Mesenchymal stem cell (in vitro differentiated cells and primary cell): Measurements from ENCODE around the gene HEG1.

Source experiments
- DNase-seq: peaks from one replicate; pipeline ENCODE4 v3.0.0-alpha.2; 2013
- H2AFZ ChIP-seq: one replicate; pipeline ENCODE4 v1.6.1; 2013; ENCODE audit warnings: low read depth, mild to moderate bottlenecking, control low read depth, inconsistent platforms, low read length, moderate library complexity
- H2AK5ac ChIP-seq: 2 replicates; pipeline ENCODE4 v1.6.1; 2013; ENCODE audit warnings: low read length, moderate library complexity, mild to moderate bottlenecking, inconsistent platforms; ENCODE audit not compliant: severe bottlenecking
- H2BK120ac ChIP-seq: one replicate; pipeline ENCODE4 v1.6.1; 2013; ENCODE audit warnings: low read depth, mild to moderate bottlenecking, inconsistent platforms, low read length, moderate library complexity
- H2BK12ac ChIP-seq, 2 experiments: one replicate each; pipeline ENCODE4 v1.6.1; 2013; ENCODE audit warnings: inconsistent platforms in 2 of 2, low read length in 2 of 2, mild to moderate bottlenecking in 2 of 2, moderate library complexity in 2 of 2, control low read depth in 1 of 2
- H2BK15ac ChIP-seq: one replicate; pipeline ENCODE4 v1.6.1; 2013; ENCODE audit warnings: mild to moderate bottlenecking, low read depth, inconsistent platforms; ENCODE audit not compliant: poor library complexity, severe bottlenecking
- H2BK5ac ChIP-seq: 2 replicates; pipeline ENCODE4 v1.6.1; 2013; ENCODE audit warnings: low read depth, mild to moderate bottlenecking, low read length, control low read depth, inconsistent platforms; ENCODE audit not compliant: poor library complexity, severe bottlenecking
- H3K14ac ChIP-seq, 2 experiments: one replicate each; pipeline ENCODE4 v1.6.1; 2013; ENCODE audit warnings: inconsistent platforms in 2 of 2, low read length in 2 of 2, control low read depth in 1 of 2, mild to moderate bottlenecking in 1 of 2, moderate library complexity in 1 of 2
- H3K18ac ChIP-seq, 2 experiments: one replicate each; pipeline ENCODE4 v1.6.1; 2013; ENCODE audit warnings: inconsistent platforms in 2 of 2, low read length in 2 of 2, control low read depth in 1 of 2, low read depth in 1 of 2, mild to moderate bottlenecking in 1 of 2
- H3K23ac ChIP-seq, 2 experiments: one replicate each; pipeline ENCODE4 v1.6.1; 2013; ENCODE audit warnings: inconsistent platforms in 2 of 2, low read length in 2 of 2, mild to moderate bottlenecking in 2 of 2, moderate library complexity in 2 of 2, control low read depth in 1 of 2
- H3K27ac ChIP-seq: 2 replicates; pipeline ENCODE4 v1.5.1; 2013; ENCODE audit warnings: mild to moderate bottlenecking, moderate library complexity, low read length, control low read depth, inconsistent platforms; ENCODE audit not compliant: poor library complexity, severe bottlenecking
- H3K27me3 ChIP-seq, 2 experiments: 2 replicates each; pipeline versions ENCODE4 v1.6.1 to v1.7.0; 2013; ENCODE audit warnings: low read length in 2 of 2, mild to moderate bottlenecking in 2 of 2, moderate library complexity in 2 of 2, control low read depth in 1 of 2, inconsistent platforms in 1 of 2; ENCODE audit not compliant: control insufficient read depth in 1 of 2, insufficient read depth in 1 of 2
- H3K36me3 ChIP-seq, 2 experiments: 2 replicates each; pipeline versions ENCODE4 v1.6.1 to v1.7.0; 2013; ENCODE audit warnings: low read length in 2 of 2, control low read depth in 1 of 2, inconsistent platforms in 1 of 2, low read depth in 1 of 2, mild to moderate bottlenecking in 1 of 2; ENCODE audit not compliant: insufficient read depth in 2 of 2, control insufficient read depth in 1 of 2
- H3K4ac ChIP-seq, 2 experiments: one replicate each; pipeline ENCODE4 v1.6.1; 2013; ENCODE audit warnings: inconsistent platforms in 2 of 2, low read length in 2 of 2, mild to moderate bottlenecking in 2 of 2, moderate library complexity in 2 of 2, control low read depth in 1 of 2, low read depth in 1 of 2
- H3K4me1 ChIP-seq: 2 replicates; pipeline ENCODE4 v1.6.1; 2013; ENCODE audit warnings: low read depth, low read length, control low read depth; ENCODE audit not compliant: control insufficient read depth, insufficient read depth
- H3K4me2 ChIP-seq: 2 replicates; pipeline ENCODE4 v1.6.1; 2013; ENCODE audit warnings: low read length, mild to moderate bottlenecking, inconsistent platforms; ENCODE audit not compliant: poor library complexity, severe bottlenecking
- H3K4me3 ChIP-seq, 2 experiments: 2 replicates each; pipeline versions ENCODE4 v1.5.1 to v1.7.0; 2013; ENCODE audit warnings: low read length in 2 of 2, mild to moderate bottlenecking in 2 of 2, control low read depth in 1 of 2, low read depth in 1 of 2; ENCODE audit not compliant: insufficient read depth in 1 of 2
- H3K79me1 ChIP-seq: replicated peaks from 2 replicates; pipeline ENCODE4 v1.6.1; 2013; ENCODE audit warnings: mild to moderate bottlenecking, control low read depth, low read length, inconsistent platforms; ENCODE audit not compliant: poor library complexity, severe bottlenecking
- H3K9ac ChIP-seq: 2 replicates; pipeline ENCODE4 v1.7.0; 2013; ENCODE audit warnings: mild to moderate bottlenecking, low read length, moderate library complexity
- H3K9me3 ChIP-seq: 2 replicates; pipeline ENCODE4 v1.7.0; 2013; ENCODE audit warnings: mild to moderate bottlenecking, low read length; ENCODE audit not compliant: control insufficient read depth
- H4K8ac ChIP-seq: one replicate; pipeline ENCODE4 v1.6.1; 2013; ENCODE audit warnings: inconsistent platforms, mild to moderate bottlenecking, low read length, moderate library complexity
- H4K91ac ChIP-seq: one replicate; pipeline ENCODE4 v1.6.1; 2013; ENCODE audit warnings: mild to moderate bottlenecking, low read length, inconsistent platforms
- WGBS: methylation state at CpG from one replicate; pipeline ENCODE4 v1.1.7; 2013; ENCODE audit warnings: mixed read lengths; 5-methylcytosine and 5-hydroxymethylcytosine counted together

The HEG1 gene

GRCh38 chr3:125003369-125003853 lies 52.4 kb downstream of the HEG1 start:
- WGBS, result 52% methylated on average over 7 of the region's 7 CpGs
- Histone ChIP-seq H3K27ac (peak overlapping the region; percentile 60), H3K4ac (no peak overlapping the region), H2BK12ac (no peak overlapping the region), H2BK120ac (no peak overlapping the region), H2AFZ (no peak overlapping the region), H3K36me3 (peaks cover 41 to 96% of the 10 kb centered on the region in 2 experiments), H2BK15ac (no peak overlapping the region), H3K14ac (no peak overlapping the region), H4K91ac (no peak overlapping the region), H3K79me1 (peaks cover 8% of the 10 kb centered on the region), H3K27me3 (no peaks in the 10 kb centered on the region), H3K4me2 (no peak overlapping the region), H2BK5ac (no peak overlapping the region), H2AK5ac (no peak overlapping the region), H3K4me3 (peak overlapping the region in 1 of 2 experiments; percentile 53), H3K4me1 (peaks cover 15% of the 10 kb centered on the region), H3K23ac (no peak overlapping the region), H3K9ac (peak overlapping the region; percentile 69), H3K18ac (no peak overlapping the region), H4K8ac (no peak overlapping the region), H3K9me3 (no peaks in the 10 kb centered on the region)
- DNase-seq, result peak; percentile 67

- Histone ChIP-seq H2BK5ac (no peak overlapping the region), H3K36me3 (peaks cover 43 to 96% of the 10 kb centered on the region in 2 experiments), H3K4me2 (no peak overlapping the region), H2AK5ac (peak overlapping the region; percentile 39), H2BK12ac (no peak overlapping the region), H3K23ac (no peak overlapping the region), H2AFZ (no peak overlapping the region), H3K18ac (no peak overlapping the region), H3K4ac (no peak overlapping the region), H2BK120ac (no peak overlapping the region), H2BK15ac (no peak overlapping the region), H3K9ac (peak overlapping the region; percentile 19), H3K4me1 (peaks cover 12% of the 10 kb centered on the region), H3K27me3 (no peaks in the 10 kb centered on the region), H3K27ac (peak overlapping the region; percentile 60), H3K79me1 (peaks cover 11% of the 10 kb centered on the region), H4K91ac (no peak overlapping the region), H3K14ac (no peak overlapping the region), H4K8ac (no peak overlapping the region), H3K4me3 (no peak overlapping the region), H3K9me3 (no peaks in the 10 kb centered on the region)
- 88% methylated on average over 11 of the region's 11 CpGs for WGBS
- DNase-seq, result no peak
These were observed 53.1 kb downstream of the HEG1 start for GRCh38 chr3:125002414-125003368.

- no peak overlapping the region for H3K23ac ChIP-seq
- no peaks in the 10 kb centered on the region for H3K27me3 ChIP-seq
- no peak overlapping the region for H3K18ac ChIP-seq
- H3K4me2 ChIP-seq, result no peak overlapping the region
- 92% methylated on average over 12 of the region's 12 CpGs for WGBS
- peaks cover 12% of the 10 kb centered on the region for H3K4me1 ChIP-seq
- no peak overlapping the region for H2BK5ac ChIP-seq
- no peak overlapping the region for H2BK12ac ChIP-seq
- H2BK15ac ChIP-seq, result no peak overlapping the region
- H4K8ac ChIP-seq, result no peak overlapping the region
- no peak overlapping the region for H2BK120ac ChIP-seq
- no peaks in the 10 kb centered on the region for H3K9me3 ChIP-seq
- no peak overlapping the region for H4K91ac ChIP-seq
- DNase-seq, result no peak
- no peak overlapping the region for H3K4ac ChIP-seq
- peaks cover 49 to 98% of the 10 kb centered on the region in 2 experiments for H3K36me3 ChIP-seq
- H3K27ac ChIP-seq, result no peak overlapping the region
- no peak overlapping the region for H3K14ac ChIP-seq
- H2AK5ac ChIP-seq, result no peak overlapping the region
- no peak overlapping the region for H2AFZ ChIP-seq
- no peak overlapping the region for H3K4me3 ChIP-seq
- peaks cover 11% of the 10 kb centered on the region for H3K79me1 ChIP-seq
- no peak overlapping the region for H3K9ac ChIP-seq
These were observed 54.0 kb downstream of the HEG1 start for GRCh38 chr3:125001557-125002413.

GRCh38 chr3:125000661-125001060 lies 55.1 kb downstream of the HEG1 start:
- no peaks in the 10 kb centered on the region for H3K27me3 ChIP-seq
- DNase-seq, result no peak
- H2BK12ac ChIP-seq, result no peak overlapping the region
- no peak overlapping the region for H3K18ac ChIP-seq
- H4K8ac ChIP-seq, result no peak overlapping the region
- H2AFZ ChIP-seq, result no peak overlapping the region
- H3K79me1 ChIP-seq, result peaks cover 11% of the 10 kb centered on the region
- no peak overlapping the region for H2BK15ac ChIP-seq
- peaks cover 13% of the 10 kb centered on the region for H3K4me1 ChIP-seq
- H3K36me3 ChIP-seq, result peaks cover 55 to 97% of the 10 kb centered on the region in 2 experiments
- H3K4me2 ChIP-seq, result no peak overlapping the region
- 90% methylated on average over 2 of the region's 2 CpGs for WGBS
- H2BK120ac ChIP-seq, result no peak overlapping the region
- no peak overlapping the region for H3K14ac ChIP-seq
- H3K4ac ChIP-seq, result no peak overlapping the region
- H3K27ac ChIP-seq, result no peak overlapping the region
- no peak overlapping the region for H2BK5ac ChIP-seq
- no peaks in the 10 kb centered on the region for H3K9me3 ChIP-seq
- H2AK5ac ChIP-seq, result no peak overlapping the region
- no peak overlapping the region for H3K9ac ChIP-seq
- H3K4me3 ChIP-seq, result no peak overlapping the region
- no peak overlapping the region for H3K23ac ChIP-seq
- no peak overlapping the region for H4K91ac ChIP-seq
